ENCODE data around the gene SLC43A3. TPM values are rescaled to one million over a fixed set of nuclear protein-coding genes. Genes with fewer than 3 reads are reported as not detected.

SLC43A3 gene
- total RNA-seq, 1 experiment from 2014 or later = 127 TPM

- Mint-ChIP-seq H3K4me3 (ENCODE audit: low read depth, unreplicated experiment) (no peak overlapping the region), H3K4me1 (ENCODE audit: low read depth, unreplicated experiment) (no peaks in the 10 kb centered on the region), H3K27ac (ENCODE audit: unreplicated experiment) (no peak overlapping the region), H3K9me3 (ENCODE audit: low read depth, unreplicated experiment) (no peaks in the 10 kb centered on the region), H3K36me3 (ENCODE audit: insufficient read depth, unreplicated experiment) (no peaks in the 10 kb centered on the region), H3K27me3 (ENCODE audit: unreplicated experiment) (peaks cover 59% of the 10 kb centered on the region)
- CTCF ChIA-PET = no interaction called here
- no peak for DNase-seq
- intact Hi-C loops (cut with micrococcal nuclease; ENCODE audit: unreplicated experiment) = no loop called here
- no peak for TF ChIP-seq CTCF (IDR thresholded peaks at IDR 0.05; ENCODE audit: unreplicated experiment)
- no TSS peak for BruUV-seq (replicated peaks)
These were observed 56.0 kb downstream of the SLC43A3 start for GRCh38 chr11:57370941-57371340.

- Mint-ChIP-seq H3K9me3 (ENCODE audit: low read depth, unreplicated experiment) (no peaks in the 10 kb centered on the region), H3K4me1 (ENCODE audit: low read depth, unreplicated experiment) (no peaks in the 10 kb centered on the region), H3K36me3 (ENCODE audit: insufficient read depth, unreplicated experiment) (no peaks in the 10 kb centered on the region), H3K27me3 (ENCODE audit: unreplicated experiment) (peaks cover 64% of the 10 kb centered on the region), H3K27ac (ENCODE audit: unreplicated experiment) (no peak overlapping the region), H3K4me3 (ENCODE audit: low read depth, unreplicated experiment) (no peak overlapping the region)
- intact Hi-C loops (cut with micrococcal nuclease; ENCODE audit: unreplicated experiment) = no loop called here
- CTCF ChIA-PET = no interaction called here
- TF ChIP-seq CTCF (IDR thresholded peaks at IDR 0.05; ENCODE audit: unreplicated experiment) = no peak
- no TSS peak for BruUV-seq (replicated peaks)
- DNase-seq = no peak
These were observed 56.7 kb downstream of the SLC43A3 start for GRCh38 chr11:57370251-57370650.

- intact Hi-C loops (cut with micrococcal nuclease; ENCODE audit: unreplicated experiment) = no loop called here
- Mint-ChIP-seq H3K36me3 (ENCODE audit: insufficient read depth, unreplicated experiment) (no peaks in the 10 kb centered on the region), H3K9me3 (ENCODE audit: low read depth, unreplicated experiment) (no peaks in the 10 kb centered on the region), H3K27me3 (ENCODE audit: unreplicated experiment) (peaks cover 64% of the 10 kb centered on the region), H3K4me3 (ENCODE audit: low read depth, unreplicated experiment) (no peak overlapping the region), H3K27ac (ENCODE audit: unreplicated experiment) (no peak overlapping the region), H3K4me1 (ENCODE audit: low read depth, unreplicated experiment) (no peaks in the 10 kb centered on the region)
- CTCF ChIA-PET = interaction anchor here (0.6 kb wide), 1 partner anchor 56 kb away, joined by 11 read pairs; no protein-coding TSS in a partner anchor
- BruUV-seq (replicated peaks) = no TSS peak
- DNase-seq = no peak
- no peak for TF ChIP-seq CTCF (IDR thresholded peaks at IDR 0.05; ENCODE audit: unreplicated experiment)
These were observed 58.1 kb downstream of the SLC43A3 start for GRCh38 chr11:57368845-57369232.

GRCh38 chr11:57368106-57368844 is 58.6 kb downstream of the SLC43A3 start:
- Mint-ChIP-seq H3K4me1 (ENCODE audit: low read depth, unreplicated experiment) (no peaks in the 10 kb centered on the region), H3K27me3 (ENCODE audit: unreplicated experiment) (peaks cover 64% of the 10 kb centered on the region), H3K27ac (ENCODE audit: unreplicated experiment) (no peak overlapping the region), H3K4me3 (ENCODE audit: low read depth, unreplicated experiment) (no peak overlapping the region), H3K36me3 (ENCODE audit: insufficient read depth, unreplicated experiment) (no peaks in the 10 kb centered on the region), H3K9me3 (ENCODE audit: low read depth, unreplicated experiment) (no peaks in the 10 kb centered on the region)
- intact Hi-C loops (cut with micrococcal nuclease; ENCODE audit: unreplicated experiment) = no loop called here
- BruUV-seq (replicated peaks) = no TSS peak
- DNase-seq = no peak
- CTCF ChIA-PET = interaction anchor here (0.6 kb wide), 1 partner anchor 56 kb away, joined by 11 read pairs; no protein-coding TSS in a partner anchor
- no peak for TF ChIP-seq CTCF (IDR thresholded peaks at IDR 0.05; ENCODE audit: unreplicated experiment)

Data from Calu3 (cell line).